GM10266 (cell line): Measurements from ENCODE around the gene ASIC2.

Experiments
- DNase-seq: peaks from one replicate; pipeline ENCODE4 v3.0.0; 2012; ENCODE audit errors: extremely low spot score
- TF ChIP-seq, protein P1 (sequence below): IDR thresholded peaks from 2 replicates; pipeline ENCODE4 v1.5.1; 2012; ENCODE audit warnings: mild to moderate bottlenecking, low read depth; ENCODE audit not compliant: control insufficient read depth, insufficient read depth; ENCODE audit errors: missing control alignments

Gene ASIC2

GRCh38 chr17:33118391-33119075 lies 174.6 kb downstream of the ASIC2 start:
- TF ChIP-seq, protein P1, sequence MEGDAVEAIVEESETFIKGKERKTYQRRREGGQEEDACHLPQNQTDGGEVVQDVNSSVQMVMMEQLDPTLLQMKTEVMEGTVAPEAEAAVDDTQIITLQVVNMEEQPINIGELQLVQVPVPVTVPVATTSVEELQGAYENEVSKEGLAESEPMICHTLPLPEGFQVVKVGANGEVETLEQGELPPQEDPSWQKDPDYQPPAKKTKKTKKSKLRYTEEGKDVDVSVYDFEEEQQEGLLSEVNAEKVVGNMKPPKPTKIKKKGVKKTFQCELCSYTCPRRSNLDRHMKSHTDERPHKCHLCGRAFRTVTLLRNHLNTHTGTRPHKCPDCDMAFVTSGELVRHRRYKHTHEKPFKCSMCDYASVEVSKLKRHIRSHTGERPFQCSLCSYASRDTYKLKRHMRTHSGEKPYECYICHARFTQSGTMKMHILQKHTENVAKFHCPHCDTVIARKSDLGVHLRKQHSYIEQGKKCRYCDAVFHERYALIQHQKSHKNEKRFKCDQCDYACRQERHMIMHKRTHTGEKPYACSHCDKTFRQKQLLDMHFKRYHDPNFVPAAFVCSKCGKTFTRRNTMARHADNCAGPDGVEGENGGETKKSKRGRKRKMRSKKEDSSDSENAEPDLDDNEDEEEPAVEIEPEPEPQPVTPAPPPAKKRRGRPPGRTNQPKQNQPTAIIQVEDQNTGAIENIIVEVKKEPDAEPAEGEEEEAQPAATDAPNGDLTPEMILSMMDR: no peak
- DNase-seq: no peak

DNA sequence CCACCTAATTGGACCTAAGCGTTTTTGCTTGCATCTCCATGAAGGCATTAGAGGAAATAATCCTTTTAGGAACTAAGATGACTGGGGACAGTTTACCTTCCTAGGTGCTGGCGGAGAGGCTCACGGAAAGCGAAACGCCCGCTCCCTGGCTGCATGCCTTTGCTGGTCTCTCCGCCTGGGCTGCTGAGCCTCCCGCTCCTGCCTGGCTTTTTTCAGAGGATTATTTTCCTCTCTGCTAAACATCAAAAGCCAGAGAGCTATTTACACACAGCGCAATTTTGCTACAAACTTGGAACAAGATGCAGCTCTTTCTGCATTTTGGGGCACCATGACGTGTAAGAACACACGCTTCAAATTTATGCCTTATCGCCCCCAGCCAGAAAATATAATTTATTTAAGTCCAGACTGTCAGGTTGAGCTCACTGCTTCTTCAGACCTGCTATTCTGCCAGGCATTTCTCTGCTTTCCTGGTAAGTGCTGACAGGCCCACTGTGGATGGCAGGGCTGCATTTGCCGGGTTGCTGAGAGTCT lies 177.0 kb downstream of the ASIC2 start:
- no peak for DNase-seq
- TF ChIP-seq, protein P1: no peak

DNA sequence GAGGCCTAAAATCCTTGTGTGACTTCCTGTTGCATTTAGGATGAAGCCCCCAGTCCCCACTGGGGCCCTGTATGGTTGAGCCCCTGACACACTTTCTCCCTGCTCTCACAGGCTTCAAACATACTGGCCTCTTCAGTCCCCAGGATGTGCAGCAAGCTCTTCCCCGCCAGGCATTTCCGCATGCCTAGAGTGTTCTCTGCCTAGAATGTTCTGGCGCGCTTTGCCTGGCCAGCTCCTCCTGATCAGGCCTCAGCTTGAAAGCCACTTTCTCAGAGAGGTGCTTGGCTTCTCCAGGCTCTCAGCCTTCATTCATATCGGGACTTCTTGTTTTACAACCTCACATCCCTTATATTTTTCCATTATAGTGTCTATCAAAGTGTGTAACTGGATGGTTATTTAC lies 177.7 kb downstream of the ASIC2 start:
- DNase-seq: no peak
- TF ChIP-seq, protein P1: no peak

DNA sequence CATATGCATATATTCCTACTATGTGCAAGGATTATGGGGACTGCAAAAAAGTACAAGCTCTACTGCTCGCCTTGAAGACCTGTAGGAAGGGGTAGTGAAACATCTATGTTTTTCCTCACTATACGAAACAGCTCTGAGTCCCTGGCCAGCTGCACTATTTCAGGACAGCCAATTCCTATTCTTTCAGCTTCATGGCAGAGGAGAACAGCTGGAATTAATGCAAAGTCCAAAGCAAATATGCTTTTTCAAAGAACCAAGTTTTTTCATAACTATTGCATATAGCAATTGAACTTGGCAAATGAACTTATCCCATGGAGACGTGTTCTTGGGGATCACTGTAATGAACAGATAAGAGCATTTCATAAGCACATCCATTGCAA lies 179.1 kb downstream of the ASIC2 start:
- TF ChIP-seq, protein P1: no peak
- no peak for DNase-seq

- DNase-seq: no peak
- TF ChIP-seq, protein P1: no peak
These were observed 179.7 kb downstream of the ASIC2 start for GRCh38 chr17:33113276-33113990.

GRCh38 chr17:33112763-33113162 lies 180.3 kb downstream of the ASIC2 start:
- TF ChIP-seq, protein P1: no peak
- no peak for DNase-seq
